VCaP (cell line): ENCODE results near the gene PCDHGB2.
"Not testable (repeated sequence)": the region's sequence is repeated elsewhere in the genome, so short reads cannot be mapped to it uniquely, and the experiment has no call there.

Experiments
- H3K27ac ChIP-seq: fragments of 450-650 bp; 2 replicates; pipeline ENCODE4 v1.5.1; 2017
- CTCF ChIP-seq: fragments of 450-650 bp; conservative IDR thresholded peaks from 2 replicates; pipeline ENCODE4 v1.5.1; 2017; ENCODE audit warnings: mild to moderate bottlenecking, moderate library complexity

PCDHGB2 gene

GRCh38 chr5:141326088-141326854 is 33.5 kb upstream of the PCDHGB2 start:
- peak overlapping the region; percentile 79 for H3K27ac ChIP-seq
- peak; percentile 90 for TF ChIP-seq CTCF

GRCh38 chr5:141328231-141328630 is 31.6 kb upstream of the PCDHGB2 start:
- H3K27ac ChIP-seq, result no peak overlapping the region
- no peak for TF ChIP-seq CTCF

GRCh38 chr5:141330299-141331080 is 29.3 kb upstream of the PCDHGB2 start, which contains the start of gene PCDHGA1:
TSS of gene PCDHGA1 (plus strand) at chr5:141330514.
- H3K27ac ChIP-seq, result peak within 1 kb of the TSS; percentile 26; the same call in 1 of the 2 replicates
- TF ChIP-seq CTCF, result peak; percentile 81

GRCh38 chr5:141332571-141332970 is 27.2 kb upstream of the PCDHGB2 start:
- not testable (repeated sequence) for H3K27ac ChIP-seq

- peak within 1 kb of the TSS; percentile 11; the same call in 1 of the 2 replicates for H3K27ac ChIP-seq
- peak; percentile 75 for TF ChIP-seq CTCF
These were observed 21.1 kb upstream of the PCDHGB2 start, which contains the start of gene PCDHGA2 for GRCh38 chr5:141338538-141339306. TSS of gene PCDHGA2 (plus strand) at chr5:141338760.

- H3K27ac ChIP-seq, result not testable (repeated sequence)
These were observed 18.9 kb upstream of the PCDHGB2 start for GRCh38 chr5:141340781-141341354.

GRCh38 chr5:141342773-141343172 is 17.0 kb upstream of the PCDHGB2 start:
- no peak overlapping the region for H3K27ac ChIP-seq
- no peak for TF ChIP-seq CTCF
